WI38 (cell line): ENCODE data around the gene MAP3K15.

ENCODE experiments used
- H3K4me3 ChIP-seq: 2 replicates; pipeline ENCODE4 v1.5.1; 2011; ENCODE audit warnings: low read depth, mild to moderate bottlenecking, control low read depth, low read length
- CTCF ChIP-seq: IDR thresholded peaks from 2 replicates; pipeline ENCODE4 v1.5.1; 2012; ENCODE audit warnings: low read depth, mild to moderate bottlenecking, control low read depth, low read length

MAP3K15 gene

GRCh38 chrX:19386679-19387078 is 128.6 kb downstream of the MAP3K15 start:
- H3K4me3 ChIP-seq, result no peak overlapping the region
- no peak for TF ChIP-seq CTCF

GRCh38 chrX:19382555-19383145 is 132.7 kb downstream of the MAP3K15 start:
- no peak overlapping the region for H3K4me3 ChIP-seq
- TF ChIP-seq CTCF, result peak; percentile 61

GRCh38 chrX:19381326-19381725 is 134.0 kb downstream of the MAP3K15 start:
- TF ChIP-seq CTCF, result no peak
- H3K4me3 ChIP-seq, result no peak overlapping the region

GRCh38 chrX:19377799-19378198 is 137.5 kb downstream of the MAP3K15 start:
- no peak for TF ChIP-seq CTCF
- no peak overlapping the region for H3K4me3 ChIP-seq

GRCh38 chrX:19375546-19375945 is 139.8 kb downstream of the MAP3K15 start:
- no peak for TF ChIP-seq CTCF
- no peak overlapping the region for H3K4me3 ChIP-seq

- H3K4me3 ChIP-seq, result no peak overlapping the region
- no peak for TF ChIP-seq CTCF
Measured at GRCh38 chrX:19373351-19373891, 141.9 kb downstream of the MAP3K15 start.

GRCh38 chrX:19372547-19373331 is 142.6 kb downstream of the MAP3K15 start:
- TF ChIP-seq CTCF, result no peak
- peak overlapping the region; percentile 50 for H3K4me3 ChIP-seq
